ENCODE data around the gene TNNT3.

TNNT3 gene

DNA sequence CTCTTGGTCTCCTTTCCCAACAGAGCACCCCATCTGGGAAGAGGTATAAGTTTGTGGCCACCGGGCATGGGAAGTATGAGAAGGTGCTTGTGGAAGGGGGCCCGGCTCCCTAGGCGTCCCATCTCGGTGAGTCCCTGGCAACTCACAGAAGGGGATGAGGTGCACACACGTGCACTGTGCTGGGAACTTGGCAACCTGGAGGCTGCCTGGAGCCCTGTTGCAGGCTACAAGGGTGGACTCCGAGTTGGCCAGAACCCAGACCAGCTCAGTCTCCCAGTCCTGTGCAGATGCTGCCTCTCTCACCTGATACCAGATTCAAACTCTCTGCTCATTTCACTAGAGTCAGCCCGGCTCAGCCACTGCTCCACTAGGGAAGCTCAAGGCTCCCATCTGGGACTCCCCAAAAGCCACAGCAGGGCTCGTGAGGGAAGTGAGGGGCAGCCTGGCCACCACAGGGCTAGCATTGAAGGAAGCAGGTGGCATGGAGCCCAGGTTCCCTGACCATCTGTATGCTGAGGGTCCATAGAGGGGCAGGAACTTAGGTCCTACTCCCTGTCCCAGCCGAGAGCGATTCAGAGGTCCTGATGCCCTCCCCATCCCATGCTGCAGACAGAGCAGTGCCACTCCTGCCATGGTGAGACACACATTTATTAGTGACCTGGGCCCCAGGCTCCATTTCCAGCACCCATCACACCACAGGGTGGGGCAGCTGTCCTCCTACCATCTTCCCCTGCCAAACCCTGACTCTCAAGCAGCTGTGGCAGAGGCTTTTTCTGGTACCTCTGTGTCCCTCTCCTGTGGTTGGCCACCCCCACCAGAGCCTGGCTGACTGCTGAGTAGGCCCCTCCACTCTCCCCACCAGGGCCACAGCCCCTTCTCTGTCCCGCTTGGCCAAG lies 31.8 kb upstream of the TNNT3 start:
- peak overlapping the region; percentile 90 for H3K27ac ChIP-seq (ENCODE audit: low read length)
- H3K4me3 ChIP-seq (ENCODE audit: low read depth in 1 of 2, low read length in 2 of 2) = no peak overlapping the region
- H3K4me1 ChIP-seq (ENCODE audit: insufficient read depth, low read length) = peaks cover 41% of the 10 kb centered on the region
- DNase-seq (peak; percentile 34), ATAC-seq (ENCODE audit: insufficient read depth, low read depth) (no peak)
- no peaks in the 10 kb centered on the region for H3K27me3 ChIP-seq (ENCODE audit: insufficient read depth, low read length, poor library complexity)
- H3K79me2 ChIP-seq (ENCODE audit: insufficient read depth, low read length) = peaks cover 7% of the 10 kb centered on the region; the same call in 1 of the 2 replicates
- no peaks in the 10 kb centered on the region for H4K20me1 ChIP-seq (ENCODE audit: insufficient read depth, low read length)
- H3K4me2 ChIP-seq (ENCODE audit: insufficient read depth, low read length) = no peak overlapping the region
- no peak overlapping the region for H3K9ac ChIP-seq (ENCODE audit: low read depth, low read length)
- no peaks in the 10 kb centered on the region for H3K9me3 ChIP-seq (ENCODE audit: insufficient read depth, low read length, severe bottlenecking)
- H3K36me3 ChIP-seq (ENCODE audit: insufficient read depth, low read length) = no peaks in the 10 kb centered on the region; the same call in 1 of the 2 replicates
- H2AFZ ChIP-seq (ENCODE audit: low read depth, low read length) = no peak overlapping the region
- TF ChIP-seq EZH2 (IDR thresholded peaks at IDR 0.05; ENCODE audit: borderline replicate concordance, low read depth, low read length, severe bottlenecking) = no peak
- TF ChIP-seq CTCF (IDR thresholded peaks at IDR 0.05; ENCODE audit: borderline replicate concordance, extremely low read depth, low read length, poor library complexity, severe bottlenecking) = no peak

GRCh38 chr11:1888347-1888753 lies 31.2 kb upstream of the TNNT3 start:
- peaks cover 41% of the 10 kb centered on the region for H3K4me1 ChIP-seq (ENCODE audit: insufficient read depth, low read length)
- 0 out of 2 replicates have a peak overlapping the region, but pooled peaks have one; percentile 57 for H2AFZ ChIP-seq (ENCODE audit: low read depth, low read length)
- H3K4me3 ChIP-seq (ENCODE audit: low read depth in 1 of 2, low read length in 2 of 2) = peak overlapping the region in 1 of 2 experiments; percentile 59; a peak in 1 of 4 replicates
- no peaks in the 10 kb centered on the region for H3K9me3 ChIP-seq (ENCODE audit: insufficient read depth, low read length, severe bottlenecking)
- H3K36me3 ChIP-seq (ENCODE audit: insufficient read depth, low read length) = no peaks in the 10 kb centered on the region; the same call in 1 of the 2 replicates
- TF ChIP-seq CTCF (IDR thresholded peaks at IDR 0.05; ENCODE audit: borderline replicate concordance, extremely low read depth, low read length, poor library complexity, severe bottlenecking) (no peak), EZH2 (IDR thresholded peaks at IDR 0.05; ENCODE audit: borderline replicate concordance, low read depth, low read length, severe bottlenecking) (no peak)
- peak overlapping the region; percentile 69 for H3K9ac ChIP-seq (ENCODE audit: low read depth, low read length)
- peaks cover 7% of the 10 kb centered on the region; the same call in 1 of the 2 replicates for H3K79me2 ChIP-seq (ENCODE audit: insufficient read depth, low read length)
- H3K27ac ChIP-seq (ENCODE audit: low read length) = peak overlapping the region; percentile 90
- no peak for ATAC-seq (ENCODE audit: insufficient read depth, low read depth)
- DNase-seq = peak; percentile 24
- H4K20me1 ChIP-seq (ENCODE audit: insufficient read depth, low read length) = no peaks in the 10 kb centered on the region
- peak overlapping the region; percentile 83 for H3K4me2 ChIP-seq (ENCODE audit: insufficient read depth, low read length)
- no peaks in the 10 kb centered on the region for H3K27me3 ChIP-seq (ENCODE audit: insufficient read depth, low read length, poor library complexity)

DNA sequence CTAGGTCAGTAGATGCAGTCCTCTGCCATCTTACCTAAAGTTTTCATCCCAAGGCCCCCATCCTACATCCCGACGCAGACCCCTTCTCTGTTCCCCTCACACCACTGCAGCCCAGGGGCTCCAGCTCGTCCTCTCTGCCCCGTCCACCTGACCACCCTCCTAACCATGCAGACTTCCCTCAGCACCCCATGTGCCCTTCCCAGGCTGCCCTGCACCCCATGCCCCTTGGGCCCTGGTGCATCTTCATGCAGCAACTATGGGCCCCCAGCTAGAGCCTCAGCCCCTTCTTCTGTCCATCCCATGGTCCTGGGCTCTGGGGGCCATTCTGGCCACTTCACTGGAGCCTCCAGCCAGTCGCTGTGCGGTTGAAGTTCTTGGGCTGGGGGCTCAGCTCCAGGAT lies 30.7 kb upstream of the TNNT3 start:
- Histone ChIP-seq H3K9ac (ENCODE audit: low read depth, low read length) (peak overlapping the region; percentile 69), H3K79me2 (ENCODE audit: insufficient read depth, low read length) (peaks cover 7% of the 10 kb centered on the region; the same call in 1 of the 2 replicates), H3K4me3 (ENCODE audit: low read depth in 1 of 2, low read length in 2 of 2) (peak overlapping the region in 1 of 2 experiments; percentile 59; a peak in 2 of 4 replicates), H3K4me2 (ENCODE audit: insufficient read depth, low read length) (peak overlapping the region; percentile 83), H3K27me3 (ENCODE audit: insufficient read depth, low read length, poor library complexity) (no peaks in the 10 kb centered on the region), H2AFZ (ENCODE audit: low read depth, low read length) (peak overlapping the region; percentile 57; the same call in 1 of the 2 replicates), H3K27ac (ENCODE audit: low read length) (peak overlapping the region; percentile 90), H3K4me1 (ENCODE audit: insufficient read depth, low read length) (peaks cover 41% of the 10 kb centered on the region), H3K9me3 (ENCODE audit: insufficient read depth, low read length, severe bottlenecking) (no peaks in the 10 kb centered on the region), H4K20me1 (ENCODE audit: insufficient read depth, low read length) (no peaks in the 10 kb centered on the region), H3K36me3 (ENCODE audit: insufficient read depth, low read length) (no peaks in the 10 kb centered on the region; the same call in 1 of the 2 replicates)
- DNase-seq (no peak), ATAC-seq (ENCODE audit: insufficient read depth, low read depth) (peak; percentile 18)
- no peak for TF ChIP-seq EZH2 (IDR thresholded peaks at IDR 0.05; ENCODE audit: borderline replicate concordance, low read depth, low read length, severe bottlenecking)
- no peak for TF ChIP-seq CTCF (IDR thresholded peaks at IDR 0.05; ENCODE audit: borderline replicate concordance, extremely low read depth, low read length, poor library complexity, severe bottlenecking)

All from DND-41 (cell line).